ENCODE measurements around the gene MEIOSIN.

MEIOSIN gene

DNA sequence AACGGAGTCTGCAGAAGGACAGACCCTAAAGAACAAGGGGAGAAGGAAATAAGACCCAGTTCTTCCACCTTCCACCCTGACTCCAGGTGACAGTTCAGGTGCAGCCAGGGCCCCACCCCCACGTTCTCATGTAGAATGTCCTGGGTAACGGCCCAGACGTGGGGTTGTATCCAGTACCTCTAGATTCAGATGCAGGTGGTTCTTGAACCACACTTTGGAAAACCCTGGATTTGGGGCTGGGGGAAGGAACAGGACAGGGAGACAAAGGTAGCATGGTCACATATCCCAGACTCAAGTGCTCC, 46.9 kb downstream of the MEIOSIN start:
- H3K4me3 ChIP-seq (ENCODE audit: low read depth, low read length) = no peak overlapping the region
- DNase-seq (ENCODE audit: low read depth) = no peak
- no peak for TF ChIP-seq POLR2A (IDR thresholded peaks at IDR 0.05; ENCODE audit: extremely low read depth, insufficient read length)
- no peak for TF ChIP-seq MYC (IDR thresholded peaks at IDR 0.05; ENCODE audit: low read depth, low read length)
- TF ChIP-seq, protein P1, sequence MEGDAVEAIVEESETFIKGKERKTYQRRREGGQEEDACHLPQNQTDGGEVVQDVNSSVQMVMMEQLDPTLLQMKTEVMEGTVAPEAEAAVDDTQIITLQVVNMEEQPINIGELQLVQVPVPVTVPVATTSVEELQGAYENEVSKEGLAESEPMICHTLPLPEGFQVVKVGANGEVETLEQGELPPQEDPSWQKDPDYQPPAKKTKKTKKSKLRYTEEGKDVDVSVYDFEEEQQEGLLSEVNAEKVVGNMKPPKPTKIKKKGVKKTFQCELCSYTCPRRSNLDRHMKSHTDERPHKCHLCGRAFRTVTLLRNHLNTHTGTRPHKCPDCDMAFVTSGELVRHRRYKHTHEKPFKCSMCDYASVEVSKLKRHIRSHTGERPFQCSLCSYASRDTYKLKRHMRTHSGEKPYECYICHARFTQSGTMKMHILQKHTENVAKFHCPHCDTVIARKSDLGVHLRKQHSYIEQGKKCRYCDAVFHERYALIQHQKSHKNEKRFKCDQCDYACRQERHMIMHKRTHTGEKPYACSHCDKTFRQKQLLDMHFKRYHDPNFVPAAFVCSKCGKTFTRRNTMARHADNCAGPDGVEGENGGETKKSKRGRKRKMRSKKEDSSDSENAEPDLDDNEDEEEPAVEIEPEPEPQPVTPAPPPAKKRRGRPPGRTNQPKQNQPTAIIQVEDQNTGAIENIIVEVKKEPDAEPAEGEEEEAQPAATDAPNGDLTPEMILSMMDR (IDR thresholded peaks at IDR 0.05; ENCODE audit: low read depth, low read length) = no peak
- TF ChIP-seq, protein P2, sequence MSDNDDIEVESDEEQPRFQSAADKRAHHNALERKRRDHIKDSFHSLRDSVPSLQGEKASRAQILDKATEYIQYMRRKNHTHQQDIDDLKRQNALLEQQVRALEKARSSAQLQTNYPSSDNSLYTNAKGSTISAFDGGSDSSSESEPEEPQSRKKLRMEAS (IDR thresholded peaks at IDR 0.05; ENCODE audit: low read depth, low read length) = no peak

DNA sequence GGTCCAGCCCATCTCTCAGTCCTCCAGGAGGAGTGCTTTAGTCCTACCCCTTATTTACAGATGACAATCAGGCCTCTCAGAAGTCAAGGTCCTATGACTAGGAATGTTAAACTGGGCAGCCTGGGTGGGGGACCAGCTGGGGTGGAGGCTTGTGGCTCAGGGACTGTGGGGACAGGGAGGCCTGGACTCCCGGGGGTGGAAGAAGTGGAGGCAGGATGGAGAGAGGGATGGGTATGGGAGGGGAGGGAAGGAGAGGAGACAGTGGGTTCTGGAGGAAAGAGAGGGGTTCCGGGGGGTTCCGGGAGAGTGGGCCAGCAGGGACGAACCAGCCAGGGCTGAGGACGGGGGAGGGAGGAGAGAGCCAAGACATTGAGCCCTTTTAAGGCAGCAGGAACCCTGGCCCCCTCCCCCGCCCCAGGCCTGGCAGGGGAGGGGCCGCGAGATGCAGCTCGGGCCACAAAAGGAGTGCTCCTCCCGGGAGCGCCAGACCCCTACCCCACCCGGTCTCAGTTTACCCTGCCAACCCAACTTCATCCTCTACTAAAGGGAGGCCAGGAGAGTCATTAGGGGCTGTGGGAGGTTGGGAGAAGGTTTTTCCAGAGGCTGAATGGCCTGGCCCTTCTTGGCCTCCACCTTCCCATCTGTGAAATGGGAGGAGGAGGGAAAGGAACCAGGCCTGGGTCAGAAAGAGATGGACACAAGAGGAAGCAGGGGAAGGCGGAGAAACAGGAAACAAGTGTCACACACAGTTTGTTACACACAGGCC, 47.4 kb downstream of the MEIOSIN start:
- no peak for DNase-seq (ENCODE audit: low read depth)
- TF ChIP-seq MYC (IDR thresholded peaks at IDR 0.05; ENCODE audit: low read depth, low read length) (no peak), POLR2A (IDR thresholded peaks at IDR 0.05; ENCODE audit: extremely low read depth, insufficient read length) (no peak)
- TF ChIP-seq, protein P1 (IDR thresholded peaks at IDR 0.05; ENCODE audit: low read depth, low read length) = no peak
- TF ChIP-seq, protein P2 (IDR thresholded peaks at IDR 0.05; ENCODE audit: low read depth, low read length) = no peak
- no peak overlapping the region for H3K4me3 ChIP-seq (ENCODE audit: low read depth, low read length)

DNA sequence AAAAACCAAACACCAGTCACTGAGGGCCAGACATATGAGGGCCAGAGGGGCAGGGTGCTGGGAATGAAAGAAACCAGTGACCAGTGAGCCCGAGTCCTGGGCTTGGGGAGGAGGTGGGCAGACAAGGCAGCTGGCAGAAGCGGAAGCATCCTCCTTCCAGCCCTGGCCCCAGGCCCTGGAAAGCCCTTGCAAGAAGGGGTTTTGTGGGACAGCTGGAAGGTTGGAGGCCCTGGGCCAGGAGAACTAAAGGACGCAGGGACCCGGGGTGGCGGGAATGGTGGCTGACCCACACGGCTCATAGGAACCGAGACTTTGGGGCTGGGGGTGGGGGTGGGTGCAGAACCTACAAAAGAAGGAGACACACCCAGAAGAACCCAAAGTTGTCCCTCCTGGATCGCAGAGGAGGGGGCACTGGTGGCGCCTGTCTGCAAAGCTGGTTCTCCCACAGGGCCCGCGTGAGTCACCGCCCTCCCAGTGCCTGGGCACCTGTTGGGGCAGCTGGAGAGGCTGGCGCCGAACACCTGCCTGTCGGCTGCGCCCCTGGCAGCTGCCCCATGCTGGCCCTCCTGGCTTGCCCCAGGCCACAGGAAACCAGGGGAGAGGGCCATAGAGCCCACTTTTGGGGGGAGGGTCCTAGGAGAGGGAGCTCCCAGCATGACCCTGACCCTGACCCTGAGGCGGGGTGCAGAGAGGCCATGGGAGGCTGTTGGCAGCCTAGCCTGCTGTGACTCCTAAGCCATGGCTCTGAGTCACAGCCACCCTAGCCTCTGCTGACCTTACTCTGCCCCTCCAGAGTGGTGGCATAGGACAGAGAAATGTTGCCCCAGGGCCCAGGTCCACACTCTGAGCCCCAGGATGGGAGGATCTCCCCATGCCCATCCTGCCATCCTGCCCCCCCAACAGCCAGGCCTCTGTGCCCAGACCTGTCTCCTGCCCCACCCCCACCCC, 48.2 kb downstream of the MEIOSIN start:
- DNase-seq (ENCODE audit: low read depth) = no peak
- H3K4me3 ChIP-seq (ENCODE audit: low read depth, low read length) = no peak overlapping the region
- TF ChIP-seq MYC (IDR thresholded peaks at IDR 0.05; ENCODE audit: low read depth, low read length) = no peak
- TF ChIP-seq, protein P1 (IDR thresholded peaks at IDR 0.05; ENCODE audit: low read depth, low read length) = no peak
- TF ChIP-seq POLR2A (IDR thresholded peaks at IDR 0.05; ENCODE audit: extremely low read depth, insufficient read length) = no peak
- TF ChIP-seq, protein P2 (IDR thresholded peaks at IDR 0.05; ENCODE audit: low read depth, low read length) = no peak

DNA sequence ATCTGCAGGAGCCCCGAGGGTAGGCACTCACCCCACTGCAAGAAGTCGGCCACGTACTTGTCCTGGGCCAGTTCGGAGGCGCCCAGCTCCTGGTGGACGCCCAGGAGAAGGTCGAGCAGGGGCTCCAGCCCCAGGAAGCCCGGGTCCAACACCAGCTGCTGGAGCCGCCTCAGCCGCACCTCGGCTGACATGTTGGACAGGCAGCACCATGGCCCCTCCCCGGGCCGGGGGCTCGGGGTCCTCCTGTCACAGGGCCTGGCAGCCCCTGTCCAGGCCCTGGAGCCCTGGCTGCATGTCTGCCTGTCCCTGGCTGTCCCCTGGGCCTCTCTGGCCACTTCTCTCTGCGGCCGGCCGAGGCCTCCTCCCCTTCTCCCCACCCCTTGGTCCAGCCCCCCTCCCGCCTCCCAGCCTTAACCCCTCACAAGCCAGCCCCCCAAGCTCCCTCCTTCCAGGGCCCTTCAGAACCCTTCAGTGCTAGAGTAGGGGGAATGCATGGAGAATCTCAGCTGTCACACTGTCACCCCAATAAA, 49.0 kb downstream of the MEIOSIN start, which contains the start of gene DMPK:
Gene DMPK, minus strand, starts transcription at position 329 of the 530 bp plus-strand sequence. Its CDS starts 138 bp downstream, at position 191.
- DNase-seq (ENCODE audit: low read depth) = no peak
- H3K4me3 ChIP-seq (ENCODE audit: low read depth, low read length) = no peak within 1 kb of the TSS
- TF ChIP-seq, protein P2 (IDR thresholded peaks at IDR 0.05; ENCODE audit: low read depth, low read length) = no peak
- TF ChIP-seq MYC (IDR thresholded peaks at IDR 0.05; ENCODE audit: low read depth, low read length) (no peak), POLR2A (IDR thresholded peaks at IDR 0.05; ENCODE audit: extremely low read depth, insufficient read length) (no peak)
- TF ChIP-seq, protein P1 (IDR thresholded peaks at IDR 0.05; ENCODE audit: low read depth, low read length) = no peak

DNA sequence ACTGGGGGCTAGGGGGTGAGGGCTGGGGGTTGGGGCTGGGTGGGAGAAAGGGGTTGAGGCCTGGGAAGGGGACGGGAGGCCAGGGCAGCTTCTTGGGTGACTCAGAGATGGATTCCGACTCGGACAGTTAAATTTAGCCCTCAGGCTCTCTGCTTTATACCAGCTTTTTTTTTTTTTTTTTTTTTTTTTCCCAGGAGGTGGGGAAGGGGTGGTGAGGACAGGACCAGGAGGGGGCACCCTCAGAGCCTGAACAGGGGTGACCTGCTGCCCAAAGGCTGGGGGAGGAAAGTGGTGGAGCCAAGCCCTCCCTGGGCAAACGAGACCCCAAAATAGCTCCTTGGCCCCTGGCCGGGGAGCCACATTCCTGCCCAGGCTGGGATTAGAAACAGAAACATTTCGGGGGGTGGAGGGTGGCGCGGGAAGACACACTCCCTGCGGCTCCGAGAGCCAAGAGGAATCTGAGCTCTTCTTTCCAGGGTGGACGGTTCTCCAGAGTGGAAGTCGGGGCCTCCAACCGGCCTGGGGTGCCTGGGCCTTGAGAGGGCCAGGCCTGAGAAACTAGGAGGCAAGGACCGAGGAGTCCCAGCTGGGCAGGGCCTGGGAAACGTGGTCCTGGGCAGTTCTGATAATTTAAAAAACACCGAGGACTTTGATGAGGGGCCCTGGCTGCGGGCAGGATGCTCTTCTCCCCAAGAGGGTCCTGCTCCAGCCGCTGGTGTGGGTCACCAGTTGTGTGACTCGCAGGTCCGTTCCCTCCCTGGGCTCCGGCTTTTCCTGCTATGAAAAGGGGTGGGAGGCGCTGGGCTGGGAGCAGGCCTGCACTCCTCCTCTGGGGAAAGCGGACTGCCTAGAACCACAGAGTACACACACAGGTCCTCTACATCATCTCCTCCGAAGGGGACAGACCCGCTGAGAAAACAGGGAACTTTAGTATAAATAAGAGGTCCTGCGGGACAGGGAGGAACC, 49.9 kb downstream of the MEIOSIN start:
- no peak overlapping the region for H3K4me3 ChIP-seq (ENCODE audit: low read depth, low read length)
- no peak for DNase-seq (ENCODE audit: low read depth)
- TF ChIP-seq, protein P1 (IDR thresholded peaks at IDR 0.05; ENCODE audit: low read depth, low read length) = no peak
